ENCODE results near the gene RAPH1.

Gene RAPH1

GRCh38 chr2:203501873-203502272, 33.2 kb downstream of the RAPH1 start:
- no peak overlapping the region for H3K4me3 ChIP-seq (ENCODE audit: low read depth, low read length)
- peaks cover 3% of the 10 kb centered on the region; the same call in 1 of the 2 replicates for H3K4me1 ChIP-seq (ENCODE audit: control insufficient read depth, insufficient read depth, low read length)
- CTCF ChIA-PET: interaction anchor here (0.9 kb wide), 1 partner anchor 62 kb away, joined by 3 read pairs; no protein-coding TSS in a partner anchor
- no peak overlapping the region for H3K27ac ChIP-seq (ENCODE audit: extremely low read depth, low read depth, low read length)
- TF ChIP-seq ZNF169 (tag by site-specific recombination; IDR thresholded peaks at IDR 0.05) (no peak), KLF10 (tag by site-specific recombination; IDR thresholded peaks at IDR 0.05) (no peak), ZNF274 (IDR thresholded peaks at IDR 0.05; ENCODE audit: low read length) (no peak), ZNF274 (tag by site-specific recombination; IDR thresholded peaks at IDR 0.05; ENCODE audit: borderline replicate concordance) (no peak), ZNF645 (tag by site-specific recombination; IDR thresholded peaks at IDR 0.05) (no peak), EGR2 (tag by site-specific recombination; IDR thresholded peaks at IDR 0.05; ENCODE audit: low read depth) (no peak), ZNF138 (tag by site-specific recombination; IDR thresholded peaks at IDR 0.05; ENCODE audit: borderline replicate concordance) (no peak), ZNF664 (tag by site-specific recombination; IDR thresholded peaks at IDR 0.05) (no peak), ZNF221 (tag by site-specific recombination; IDR thresholded peaks at IDR 0.05; ENCODE audit: borderline replicate concordance) (no peak), ZNF561 (tag by site-specific recombination; IDR thresholded peaks at IDR 0.05; ENCODE audit: borderline replicate concordance) (no peak), ZNF580 (tag by site-specific recombination; IDR thresholded peaks at IDR 0.05) (no peak), ZNF248 (tag by site-specific recombination; IDR thresholded peaks at IDR 0.05) (no peak)
- POLR2A ChIA-PET: interaction anchor here (0.6 kb wide), 1 partner anchor 173 kb away, joined by 4 read pairs; no protein-coding TSS in a partner anchor
- no peaks in the 10 kb centered on the region for H3K36me3 ChIP-seq (ENCODE audit: control insufficient read depth in 2 of 2, insufficient read depth in 1 of 2, low read length in 2 of 2)
- H3K9me3 ChIP-seq (ENCODE audit: control insufficient read depth, insufficient read depth, low read depth, low read length): no peaks in the 10 kb centered on the region

- TF ChIP-seq ZBTB44 (tag by site-specific recombination; IDR thresholded peaks at IDR 0.05): no peak
- TF ChIP-seq ZNF560 (tag by site-specific recombination; IDR thresholded peaks at IDR 0.05; ENCODE audit: borderline replicate concordance): no peak
- no peak for TF ChIP-seq ZNF404 (tag by site-specific recombination; IDR thresholded peaks at IDR 0.05)
- no peak for TF ChIP-seq OSR2 (tag by site-specific recombination; IDR thresholded peaks at IDR 0.05)
These were observed 34.1 kb downstream of the RAPH1 start for GRCh38 chr2:203500951-203501350.

GRCh38 chr2:203500297-203500696, 34.8 kb downstream of the RAPH1 start:
- no peaks in the 10 kb centered on the region for H3K36me3 ChIP-seq (ENCODE audit: control insufficient read depth in 2 of 2, insufficient read depth in 1 of 2, low read length in 2 of 2)
- ChIA-PET CTCF (no interaction called here), POLR2A (no interaction called here)
- no peaks in the 10 kb centered on the region for H3K9me3 ChIP-seq (ENCODE audit: control insufficient read depth, insufficient read depth, low read depth, low read length)
- no peak overlapping the region for H3K27ac ChIP-seq (ENCODE audit: extremely low read depth, low read depth, low read length)
- peaks cover 3% of the 10 kb centered on the region; the same call in 1 of the 2 replicates for H3K4me1 ChIP-seq (ENCODE audit: control insufficient read depth, insufficient read depth, low read length)
- H3K4me3 ChIP-seq (ENCODE audit: low read depth, low read length): no peak overlapping the region
- TF ChIP-seq SP2 (tag by site-specific recombination; IDR thresholded peaks at IDR 0.05) (no peak), OSR2 (tag by site-specific recombination; IDR thresholded peaks at IDR 0.05) (no peak), ZNF10 (tag by site-specific recombination; IDR thresholded peaks at IDR 0.05) (no peak), ZNF510 (tag by site-specific recombination; IDR thresholded peaks at IDR 0.05; ENCODE audit: insufficient replicate concordance) (no peak), ZNF404 (tag by site-specific recombination; IDR thresholded peaks at IDR 0.05) (no peak), ZNF37A (tag by site-specific recombination; IDR thresholded peaks at IDR 0.05) (no peak), ZNF341 (tag by site-specific recombination; IDR thresholded peaks at IDR 0.05; ENCODE audit: low read depth) (no peak), ZNF580 (tag by site-specific recombination; IDR thresholded peaks at IDR 0.05) (no peak), ZNF292 (tag by site-specific recombination; IDR thresholded peaks at IDR 0.05; ENCODE audit: borderline replicate concordance, low read depth) (no peak), MEIS1 (CRISPR knock-in tag; IDR thresholded peaks at IDR 0.05; ENCODE audit: borderline replicate concordance) (no peak), TCF7L2 (IDR thresholded peaks at IDR 0.05; ENCODE audit: borderline replicate concordance, low read depth, low read length) (no peak)

More at GRCh38 chr2:203500951-203501350, 34.1 kb downstream of the RAPH1 start:
- Histone ChIP-seq H3K9me3 (ENCODE audit: control insufficient read depth, insufficient read depth, low read depth, low read length) (no peaks in the 10 kb centered on the region), H3K4me3 (ENCODE audit: low read depth, low read length) (no peak overlapping the region), H3K36me3 (ENCODE audit: control insufficient read depth in 2 of 2, insufficient read depth in 1 of 2, low read length in 2 of 2) (no peaks in the 10 kb centered on the region), H3K4me1 (ENCODE audit: control insufficient read depth, insufficient read depth, low read length) (peaks cover 3% of the 10 kb centered on the region; the same call in 1 of the 2 replicates), H3K27ac (ENCODE audit: extremely low read depth, low read depth, low read length) (no peak overlapping the region)
- ChIA-PET CTCF (no interaction called here), POLR2A (interaction anchor here (0.6 kb wide), 1 partner anchor 172 kb away, joined by 4 read pairs; no protein-coding TSS in a partner anchor)

Measured in HEK293 (cell line).